Transverse colon (tissue), 4 donors: ENCODE measurements around the gene ADPRHL1. TPM values are rescaled to one million over a fixed set of nuclear protein-coding genes. Genes with fewer than 3 reads are reported as not detected.

Source experiments
- DNase-seq: peaks from one replicate; pipeline ENCODE4 v3.0.0-alpha.2; 2019
- H3K27ac ChIP-seq, 4 donors: fragments of 200-600 bp; sonication (generic); 2 replicates each; pipeline ENCODE4 v1.5.1; 2016 to 2018; ENCODE audit warnings: inconsistent platforms in 4 of 4
- H3K27me3 ChIP-seq: fragments of 200-600 bp; sonication (generic); 2 replicates; pipeline ENCODE4 v1.5.1; 2017; ENCODE audit warnings: inconsistent platforms
- H3K36me3 ChIP-seq, 4 donors: fragments of 200-600 bp; sonication (generic); 2 replicates each; pipeline ENCODE4 v1.5.1; 2017 to 2019; ENCODE audit warnings: inconsistent platforms in 4 of 4
- H3K4me1 ChIP-seq, 4 donors: fragments of 200-600 bp; sonication (generic); 2 replicates each; pipeline ENCODE4 v1.5.1; 2017 to 2020; ENCODE audit warnings: inconsistent platforms in 4 of 4
- H3K4me3 ChIP-seq, 4 donors: fragments of 200-600 bp; sonication (generic); 1 replicate in 1 of 4; 2 replicates in 3 of 4; pipeline versions ENCODE4 v1.5.1 to v1.6.1; 2017 to 2019; ENCODE audit warnings: inconsistent platforms in 4 of 4
- H3K9me3 ChIP-seq, 2 donors: fragments of 200-600 bp; sonication (generic); 2 replicates each; pipeline ENCODE4 v1.5.1; 2017 to 2019; ENCODE audit warnings: inconsistent platforms in 2 of 2
- CTCF ChIP-seq, 5 experiments: fragments of 200-600 bp in 3 of 5; fragments of 450-650 bp in 2 of 5; sonication (generic) in 3 of 5; IDR thresholded peaks; 1 replicate in 2 of 5; 2 replicates in 3 of 5; pipeline ENCODE4 v1.5.1; 2016 to 2017; ENCODE audit warnings: antibody characterized with exemption in 5 of 5, inconsistent platforms in 3 of 5, mild to moderate bottlenecking in 2 of 5, moderate library complexity in 1 of 5
- EP300 ChIP-seq: sonication (generic); formaldehyde crosslinking; IDR thresholded peaks from one replicate; pipeline ENCODE4 v1.6.1; 2017; ENCODE audit warnings: antibody characterized with exemption, low read depth
- POLR2A ChIP-seq: fragments of 450-650 bp; IDR thresholded peaks from one replicate; pipeline ENCODE4 v1.6.1; 2016; ENCODE audit warnings: antibody characterized with exemption, mild to moderate bottlenecking, moderate library complexity
- POLR2AphosphoS5 ChIP-seq, 3 donors: sonication (generic); formaldehyde crosslinking; IDR thresholded peaks; one replicate each; pipeline ENCODE4 v1.6.1; 2016; ENCODE audit warnings: antibody characterized with exemption in 3 of 3
- WGBS, 2 donors: methylation state at CpG; one replicate each; pipeline ENCODE4 v1.1.5; 2018; ENCODE audit warnings: low coverage in 1 of 2; 5-methylcytosine and 5-hydroxymethylcytosine counted together
- in situ Hi-C, 4 donors: fragments of 200-750 bp; cut with MboI; loops; one replicate each; pipeline versions ENCODE4 v1.15.0 to v1.15.1; 2017; ENCODE audit warnings: low sequenced_read_pairs in 3 of 4, low pct_ligation_motif_present in 1 of 4, low pct_unique_long_range_greater_than_20kb in 1 of 4
- intact Hi-C: fragments of 100-400 bp; cut with DNase I; formaldehyde crosslinking; loops from one replicate; pipeline ENCODE4 v1.15.1; 2023; ENCODE audit warnings: low total_unique reads
- total RNA-seq, 4 donors: library from RNA; depleted of rRNA; stranded (reverse); fragments of >200 nt; gene quantifications; one replicate each; pipeline ENCODE4 v1.1.0, GENCODE V29; 2016

The ADPRHL1 gene
- total RNA-seq, 4 donors from 2014 or later: 4.1 to 10.2 (median 5.9) TPM

DNA sequence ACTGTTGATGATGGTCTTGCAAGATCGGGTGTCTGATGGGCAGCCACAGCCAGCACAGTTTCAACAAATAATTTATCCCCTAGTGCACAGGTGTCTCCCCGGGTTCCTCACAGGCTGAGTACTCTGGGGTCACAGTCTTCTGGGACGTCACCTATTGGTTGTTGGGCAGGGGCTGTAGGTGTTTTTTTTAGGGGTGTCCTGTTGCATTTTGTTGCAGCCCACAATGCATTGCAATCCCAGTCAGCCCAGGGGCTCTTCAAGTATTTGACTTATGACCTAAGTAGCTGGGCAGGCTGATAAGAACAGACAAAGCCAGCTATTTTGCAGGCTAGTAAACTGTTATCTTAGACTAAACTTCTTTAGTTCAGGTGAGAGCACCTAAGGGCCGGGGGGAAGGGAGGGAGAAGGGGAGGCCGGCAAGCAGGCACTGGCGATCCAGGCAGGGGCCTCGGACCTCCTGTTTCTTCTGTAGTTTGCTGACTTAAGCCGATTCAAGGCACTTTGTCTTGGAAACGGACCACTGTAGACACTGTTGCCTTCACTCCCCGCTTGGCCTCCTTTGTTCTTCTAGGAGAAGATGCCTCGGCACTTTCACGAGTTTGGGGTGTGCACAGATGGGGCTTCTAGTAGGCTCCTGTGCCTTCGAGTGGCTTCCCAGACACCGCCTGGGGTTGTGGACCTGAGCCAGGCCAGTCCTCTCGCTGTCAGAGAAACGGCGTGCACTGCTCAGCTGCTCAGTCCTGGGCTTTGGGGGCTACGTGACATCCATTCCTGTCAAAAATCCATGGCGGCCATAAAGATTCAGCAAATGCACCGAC lies 55.5 kb downstream of the ADPRHL1 start:
- Histone ChIP-seq H3K36me3 (no peaks in the 10 kb centered on the region), H3K27me3 (peaks cover 9% of the 10 kb centered on the region), H3K4me3 (no peak overlapping the region), H3K4me1 (peaks cover 6 to 25% (median 13%) of the 10 kb centered on the region in 4 donors), H3K27ac (no peak overlapping the region), H3K9me3 (no peaks in the 10 kb centered on the region)
- in situ Hi-C loops: loop anchor here (10.0 to 25.0 kb wide), 4 partner anchors 111 to 461 kb away; partner anchors contain the start of genes LAMP1 (in 1 of the 4) and MCF2L (in 1 of the 4)
- intact Hi-C loops: no loop called here
- WGBS, 2 donors: 68% methylated on average over 20 of the region's 20 CpGs; no CpG with 5 or more reads in 1 of the 2 donors
- TF ChIP-seq CTCF (IDR thresholded peaks at IDR 0.05): no peak
- TF ChIP-seq EP300: no peak
- TF ChIP-seq POLR2AphosphoS5 (IDR thresholded peaks at IDR 0.05): no peak
- TF ChIP-seq POLR2A: no peak
- no peak for DNase-seq

GRCh38 chr13:113394339-113394640 lies 59.0 kb downstream of the ADPRHL1 start:
- peaks cover 6 to 25% (median 12%) of the 10 kb centered on the region in 4 donors for H3K4me1 ChIP-seq
- H3K27ac ChIP-seq: peak overlapping the region in 1 of 4 donors; percentile 62
- DNase-seq: no peak
- 48 to 57% methylated on average over 4 to 11 of the region's 13 CpGs for WGBS, 2 donors
- H3K36me3 ChIP-seq: no peaks in the 10 kb centered on the region
- H3K27me3 ChIP-seq: no peaks in the 10 kb centered on the region
- TF ChIP-seq CTCF (IDR thresholded peaks at IDR 0.05): peak in 2 of 5 experiments; percentile 5 to 16
- TF ChIP-seq POLR2AphosphoS5 (IDR thresholded peaks at IDR 0.05): no peak
- no peaks in the 10 kb centered on the region for H3K9me3 ChIP-seq
- intact Hi-C loops (no loop called here), in situ Hi-C loops (loop anchor here (10.0 to 25.0 kb wide), 4 partner anchors 107 to 457 kb away; partner anchors contain the start of genes LAMP1 (in 1 of the 4) and MCF2L (in 1 of the 4))
- H3K4me3 ChIP-seq: peak overlapping the region in 3 of 4 donors; percentile 62 to 85 (median 66)

DNA sequence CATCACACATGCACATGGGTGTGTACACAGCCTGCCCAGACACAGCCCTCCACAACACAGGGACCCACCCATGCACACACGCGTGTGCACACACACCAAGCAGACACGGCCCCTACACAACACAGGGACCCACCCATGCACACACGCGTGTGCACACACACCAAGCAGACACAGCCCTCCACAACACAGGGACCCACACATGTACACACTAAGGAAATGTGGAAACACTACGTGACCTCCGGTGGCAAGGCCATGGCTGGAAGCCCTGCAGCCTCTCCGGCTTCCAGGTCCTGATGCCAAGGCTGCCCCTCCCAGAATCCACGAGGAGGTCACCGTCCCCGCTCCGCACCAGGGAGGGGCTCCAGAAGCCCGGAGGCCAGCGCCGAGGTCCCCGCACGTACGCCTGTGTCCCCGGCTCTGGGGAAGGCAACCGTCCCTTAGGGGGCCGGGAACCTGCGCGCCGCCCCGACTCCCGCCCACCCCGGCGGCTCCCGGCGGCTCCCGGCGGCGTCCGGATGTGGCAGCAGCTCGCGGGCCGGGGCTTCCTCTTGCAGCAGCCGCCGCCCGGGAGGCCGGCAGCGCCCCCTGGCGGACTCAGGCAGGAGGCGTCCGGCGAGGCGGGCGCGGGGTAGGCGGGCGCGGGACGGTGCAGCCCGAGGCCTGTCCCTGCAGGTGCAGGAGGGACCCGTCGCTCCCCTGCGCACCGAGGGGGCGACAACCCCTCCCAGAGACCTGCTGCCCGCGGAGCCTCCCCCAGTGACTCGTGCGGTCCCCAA lies 59.5 kb downstream of the ADPRHL1 start:
- in situ Hi-C loops (loop anchor here (10.0 to 25.0 kb wide), 4 partner anchors 106 to 456 kb away; partner anchors contain the start of genes LAMP1 (in 1 of the 4) and MCF2L (in 1 of the 4)), intact Hi-C loops (no loop called here)
- Histone ChIP-seq H3K4me1 (peaks cover 6 to 25% (median 12%) of the 10 kb centered on the region in 4 donors), H3K27ac (peak overlapping the region; percentile 46 to 76 (median 60)), H3K27me3 (no peaks in the 10 kb centered on the region), H3K36me3 (no peaks in the 10 kb centered on the region), H3K4me3 (peak overlapping the region; percentile 52 to 85 (median 64)), H3K9me3 (peaks cover 0 to under 1% of the 10 kb centered on the region in 2 donors)
- TF ChIP-seq POLR2A: no peak
- TF ChIP-seq CTCF (IDR thresholded peaks at IDR 0.05): peak; percentile 33 to 95 (median 82)
- no peak for TF ChIP-seq EP300
- DNase-seq: peak; percentile 83
- 4% methylated on average over 29 of the region's 63 CpGs; no CpG with 5 or more reads in 1 of the 2 donors for WGBS, 2 donors

GRCh38 chr13:113393226-113393562 lies 60.1 kb downstream of the ADPRHL1 start:
- 72 to 85% methylated on average over 2 to 13 of the region's 13 CpGs for WGBS, 2 donors
- no peaks in the 10 kb centered on the region for H3K27me3 ChIP-seq
- in situ Hi-C loops: loop anchor here (10.0 to 25.0 kb wide), 4 partner anchors 106 to 456 kb away; partner anchors contain the start of genes LAMP1 (in 1 of the 4) and MCF2L (in 1 of the 4)
- intact Hi-C loops: no loop called here
- H3K4me3 ChIP-seq: peak overlapping the region in 3 of 4 donors; percentile 62 to 85 (median 66)
- TF ChIP-seq CTCF (IDR thresholded peaks at IDR 0.05): no peak
- no peak for TF ChIP-seq EP300
- no peak for TF ChIP-seq POLR2AphosphoS5 (IDR thresholded peaks at IDR 0.05)
- no peaks in the 10 kb centered on the region for H3K36me3 ChIP-seq
- peaks cover 0 to 5% of the 10 kb centered on the region in 2 donors for H3K9me3 ChIP-seq
- H3K27ac ChIP-seq: no peak overlapping the region
- peaks cover 6 to 25% (median 12%) of the 10 kb centered on the region in 4 donors for H3K4me1 ChIP-seq
- DNase-seq: no peak
